GM12875 (cell line): ENCODE results near the gene FSIP2.

Experiments
- H3K4me3 ChIP-seq: one replicate; pipeline ENCODE4 v1.5.1; 2011; ENCODE audit warnings: low read depth, low read length, control low read depth
- TF ChIP-seq, protein P1 (sequence below): IDR thresholded peaks from 2 replicates; pipeline ENCODE4 v1.5.1; 2011; ENCODE audit warnings: low read depth, mild to moderate bottlenecking, control low read depth, inconsistent platforms, low read length, moderate library complexity, borderline replicate concordance; ENCODE audit not compliant: insufficient read depth

The FSIP2 gene

GRCh38 chr2:185802926-185803325, 64.3 kb downstream of the FSIP2 start:
- no peak overlapping the region for H3K4me3 ChIP-seq
- TF ChIP-seq, protein P1, sequence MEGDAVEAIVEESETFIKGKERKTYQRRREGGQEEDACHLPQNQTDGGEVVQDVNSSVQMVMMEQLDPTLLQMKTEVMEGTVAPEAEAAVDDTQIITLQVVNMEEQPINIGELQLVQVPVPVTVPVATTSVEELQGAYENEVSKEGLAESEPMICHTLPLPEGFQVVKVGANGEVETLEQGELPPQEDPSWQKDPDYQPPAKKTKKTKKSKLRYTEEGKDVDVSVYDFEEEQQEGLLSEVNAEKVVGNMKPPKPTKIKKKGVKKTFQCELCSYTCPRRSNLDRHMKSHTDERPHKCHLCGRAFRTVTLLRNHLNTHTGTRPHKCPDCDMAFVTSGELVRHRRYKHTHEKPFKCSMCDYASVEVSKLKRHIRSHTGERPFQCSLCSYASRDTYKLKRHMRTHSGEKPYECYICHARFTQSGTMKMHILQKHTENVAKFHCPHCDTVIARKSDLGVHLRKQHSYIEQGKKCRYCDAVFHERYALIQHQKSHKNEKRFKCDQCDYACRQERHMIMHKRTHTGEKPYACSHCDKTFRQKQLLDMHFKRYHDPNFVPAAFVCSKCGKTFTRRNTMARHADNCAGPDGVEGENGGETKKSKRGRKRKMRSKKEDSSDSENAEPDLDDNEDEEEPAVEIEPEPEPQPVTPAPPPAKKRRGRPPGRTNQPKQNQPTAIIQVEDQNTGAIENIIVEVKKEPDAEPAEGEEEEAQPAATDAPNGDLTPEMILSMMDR: no peak

- TF ChIP-seq, protein P1: no peak
- H3K4me3 ChIP-seq: no peak overlapping the region
These were observed 68.2 kb downstream of the FSIP2 start for GRCh38 chr2:185806783-185807182.

DNA sequence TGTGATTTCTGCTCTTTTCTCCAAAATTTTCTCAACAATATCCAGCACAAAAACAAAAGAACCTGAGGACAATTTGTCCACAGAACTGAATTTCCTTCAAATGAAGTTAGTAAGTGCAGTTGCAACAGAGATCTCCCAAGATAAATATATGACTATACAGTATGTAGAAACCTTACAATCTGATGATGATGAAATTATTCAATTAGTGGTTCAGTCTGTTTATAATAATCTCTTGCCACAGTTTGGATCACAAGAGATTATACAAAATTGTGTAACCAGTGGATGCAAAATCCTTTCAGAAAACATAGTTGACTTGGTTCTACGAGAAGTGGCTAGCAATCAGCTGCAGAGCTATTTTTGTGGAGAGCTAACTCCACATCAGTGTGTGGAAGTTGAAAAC, 68.7 kb downstream of the FSIP2 start:
- TF ChIP-seq, protein P1: no peak

DNA sequence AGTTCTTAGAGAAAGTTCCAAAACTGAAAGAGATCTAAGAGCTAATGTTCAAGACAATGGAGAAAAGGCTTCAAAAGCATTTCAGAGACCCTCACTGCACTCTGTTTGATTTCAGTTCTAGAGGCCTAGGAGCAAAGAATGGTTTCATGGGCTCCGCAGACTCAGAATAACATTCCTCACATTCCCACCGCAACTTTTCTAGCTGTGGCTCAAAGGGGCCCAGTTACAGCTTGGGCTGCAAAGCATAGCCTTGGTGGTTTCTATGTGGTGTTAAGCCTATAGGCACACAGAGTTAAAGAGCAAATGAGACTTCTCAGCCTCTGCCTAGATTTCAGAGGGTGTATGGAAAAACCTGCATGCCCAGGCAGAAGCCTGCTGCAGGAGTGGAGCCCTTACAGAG, 73.0 kb downstream of the FSIP2 start:
- H3K4me3 ChIP-seq: no peak overlapping the region
- TF ChIP-seq, protein P1: no peak

More for the DNA sequence above, 68.7 kb downstream of the FSIP2 start:
- no peak overlapping the region for H3K4me3 ChIP-seq

DNA sequence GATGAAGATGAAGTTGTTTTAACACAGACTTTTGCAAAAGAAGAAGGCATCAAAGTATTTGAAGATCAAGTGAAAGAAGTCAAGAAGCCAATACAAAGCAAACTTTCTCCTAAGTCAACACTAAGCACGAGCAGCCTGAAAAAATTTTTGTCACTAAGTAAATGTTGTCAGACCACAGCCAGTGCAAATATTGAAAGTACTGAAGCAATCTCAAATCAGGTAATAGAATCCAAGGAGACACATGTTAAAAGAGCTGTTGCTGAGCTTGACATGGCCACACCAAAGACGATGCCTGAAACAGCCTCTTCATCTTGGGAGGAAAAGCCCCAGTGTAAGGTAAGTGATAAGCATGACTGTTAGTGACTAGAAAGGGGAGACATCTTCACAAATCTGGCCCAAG, 75.1 kb downstream of the FSIP2 start:
- H3K4me3 ChIP-seq: no peak overlapping the region
- TF ChIP-seq, protein P1: no peak

GRCh38 chr2:185817991-185818390, 79.4 kb downstream of the FSIP2 start:
- H3K4me3 ChIP-seq: no peak overlapping the region
- TF ChIP-seq, protein P1: no peak

GRCh38 chr2:185821467-185821866, 82.9 kb downstream of the FSIP2 start:
- H3K4me3 ChIP-seq: no peak overlapping the region
- TF ChIP-seq, protein P1: no peak
